GM18858 (cell line): Measurements from ENCODE around the gene RNF227.
A peak's percentile ranks its signal among the peaks of the same experiment; 100 is the strongest.
"Not testable (repeated sequence)": the region's sequence is repeated elsewhere in the genome, so short reads cannot be mapped to it uniquely, and the experiment has no call there.

ENCODE experiments used
- ATAC-seq: cut with Tn5 transposase; IDR thresholded peaks from one replicate; pipeline ENCODE4 v1.9.1; 2021; ENCODE audit not compliant: unreplicated experiment

RNF227 gene

GRCh38 chr17:7915611-7916384 lies at the start of gene RNF227:
Gene RNF227, minus strand, starts transcription at chr17:7916289. Its CDS starts 94 bp downstream, at chr17:7916195.
- ATAC-seq: no peak

GRCh38 chr17:7961421-7961820 lies 45.3 kb upstream of the RNF227 start:
- ATAC-seq: no peak

GRCh38 chr17:7959503-7960253 lies 43.6 kb upstream of the RNF227 start:
- no peak for ATAC-seq

- no peak for ATAC-seq
Measured at GRCh38 chr17:7956228-7956965, 40.3 kb upstream of the RNF227 start.

GRCh38 chr17:7955414-7956227 lies 39.5 kb upstream of the RNF227 start:
- no peak for ATAC-seq

GRCh38 chr17:7953266-7953665 lies 37.2 kb upstream of the RNF227 start:
- ATAC-seq: not testable (repeated sequence)

GRCh38 chr17:7951143-7951792 lies 35.2 kb upstream of the RNF227 start:
- ATAC-seq: peak; percentile 58

- ATAC-seq: no peak
Measured at GRCh38 chr17:7950578-7950977, 34.5 kb upstream of the RNF227 start.

GRCh38 chr17:7947651-7948050 lies 31.6 kb upstream of the RNF227 start:
- no peak for ATAC-seq

GRCh38 chr17:7946441-7946840 lies 30.4 kb upstream of the RNF227 start:
- no peak for ATAC-seq

GRCh38 chr17:7945651-7946050 lies 29.6 kb upstream of the RNF227 start:
- ATAC-seq: no peak

- ATAC-seq: no peak
Measured at GRCh38 chr17:7944326-7944725, 28.2 kb upstream of the RNF227 start.

- ATAC-seq: no peak
Measured at GRCh38 chr17:7943291-7943690, 27.2 kb upstream of the RNF227 start.

- no peak for ATAC-seq
Measured at GRCh38 chr17:7940743-7941142, 24.7 kb upstream of the RNF227 start.

GRCh38 chr17:7940034-7940433 lies 23.9 kb upstream of the RNF227 start:
- ATAC-seq: no peak

GRCh38 chr17:7935859-7936258 lies 19.8 kb upstream of the RNF227 start:
- no peak for ATAC-seq

GRCh38 chr17:7932949-7933348 lies 16.9 kb upstream of the RNF227 start:
- ATAC-seq: no peak

- ATAC-seq: no peak
Measured at GRCh38 chr17:7932483-7932891, 16.4 kb upstream of the RNF227 start.

GRCh38 chr17:7931709-7932482 lies 15.8 kb upstream of the RNF227 start, which contains the start of the genes CNTROB and TRAPPC1:
Gene CNTROB, plus strand, starts transcription at chr17:7932206. Its CDS starts 874 bp downstream, at chr17:7933080.
Gene TRAPPC1, minus strand, starts transcription at chr17:7931946. Its CDS starts 117 bp downstream, at chr17:7931829.
- ATAC-seq: peak; percentile 92
